Liver (tissue), 9 donors: Measurements from ENCODE around the gene TENT4A. TPM values are rescaled to one million over a fixed set of nuclear protein-coding genes. Genes with fewer than 3 reads are reported as not detected.

Source experiments
- DNase-seq: peaks from one replicate; pipeline ENCODE4 v3.0.0-alpha.2; 2017; ENCODE audit warnings: low spot score
- H3K27ac ChIP-seq, 2 donors: one replicate each; pipeline ENCODE4 v1.7.0; 2013; ENCODE audit warnings: inconsistent platforms in 2 of 2, low read length in 2 of 2, control low read depth in 1 of 2, low read depth in 1 of 2, mild to moderate bottlenecking in 1 of 2
- H3K27me3 ChIP-seq, 4 donors: one replicate each; pipeline versions ENCODE4 v1.6.1 to v1.7.0; 2013; ENCODE audit warnings: low read length in 3 of 4, inconsistent platforms in 1 of 4, mild to moderate bottlenecking in 1 of 4, moderate library complexity in 1 of 4; ENCODE audit not compliant: control insufficient read depth in 4 of 4, insufficient read depth in 4 of 4
- H3K36me3 ChIP-seq, 4 donors: one replicate each; pipeline versions ENCODE4 v1.6.1 to v1.7.0; 2013; ENCODE audit warnings: low read length in 3 of 4, mild to moderate bottlenecking in 3 of 4, low read depth in 1 of 4, moderate library complexity in 1 of 4; ENCODE audit not compliant: control insufficient read depth in 4 of 4, insufficient read depth in 3 of 4
- H3K4me1 ChIP-seq, 4 donors: one replicate each; pipeline versions ENCODE4 v1.6.1 to v1.7.0; 2013; ENCODE audit warnings: low read length in 3 of 4, mild to moderate bottlenecking in 3 of 4, moderate library complexity in 1 of 4; ENCODE audit not compliant: control insufficient read depth in 4 of 4, insufficient read depth in 4 of 4
- H3K4me3 ChIP-seq, 3 donors: one replicate each; pipeline versions ENCODE4 v1.6.1 to v1.7.0; 2013; ENCODE audit warnings: low read length in 3 of 3, control low read depth in 1 of 3, low read depth in 1 of 3, mild to moderate bottlenecking in 1 of 3
- H3K9ac ChIP-seq, 2 donors: one replicate each; pipeline ENCODE4 v1.7.0; 2013; ENCODE audit warnings: low read length in 2 of 2, mild to moderate bottlenecking in 2 of 2, moderate library complexity in 2 of 2, control low read depth in 1 of 2, low read depth in 1 of 2
- H3K9me3 ChIP-seq, 4 donors: one replicate each; pipeline versions ENCODE4 v1.6.1 to v1.7.0; 2013; ENCODE audit warnings: low read length in 3 of 4; ENCODE audit not compliant: control insufficient read depth in 4 of 4
- ATF3 ChIP-seq: IDR thresholded peaks from 2 replicates; pipeline ENCODE4 v1.6.1; 2016; ENCODE audit warnings: antibody characterized with exemption
- CTCF ChIP-seq: fragments of 150-350 bp; IDR thresholded peaks from 2 replicates; pipeline ENCODE4 v1.5.1; 2017; ENCODE audit warnings: improper control_type of control experiment, low read depth, low read length; ENCODE audit not compliant: missing input control
- EGR1 ChIP-seq, 2 donors: IDR thresholded peaks; 2 replicates each; pipeline ENCODE4 v1.6.1; 2016 to 2018; ENCODE audit warnings: antibody characterized with exemption in 2 of 2, low read depth in 2 of 2
- FOXA1 ChIP-seq: IDR thresholded peaks from 2 replicates; pipeline ENCODE4 v1.6.1; 2016; ENCODE audit warnings: antibody characterized with exemption
- FOXA2 ChIP-seq: IDR thresholded peaks from 2 replicates; pipeline ENCODE4 v1.6.1; 2016; ENCODE audit warnings: antibody characterized with exemption
- GABPA ChIP-seq, 2 donors: IDR thresholded peaks in 1 of 2; conservative IDR thresholded peaks in 1 of 2; 2 replicates each; pipeline ENCODE4 v1.6.1; 2016; ENCODE audit warnings: antibody characterized with exemption in 2 of 2, mild to moderate bottlenecking in 1 of 2, moderate library complexity in 1 of 2
- HNF4A ChIP-seq, 2 donors: conservative IDR thresholded peaks; 2 replicates each; pipeline ENCODE4 v1.6.1; 2016; ENCODE audit warnings: antibody characterized with exemption in 2 of 2, mild to moderate bottlenecking in 2 of 2
- HNF4G ChIP-seq: IDR thresholded peaks from 2 replicates; pipeline ENCODE4 v1.6.1; 2016; ENCODE audit warnings: antibody characterized with exemption
- JUND ChIP-seq, 2 donors: IDR thresholded peaks; 2 replicates each; pipeline ENCODE4 v1.6.1; 2016; ENCODE audit warnings: antibody characterized with exemption in 2 of 2
- MAX ChIP-seq: IDR thresholded peaks from 2 replicates; pipeline ENCODE4 v1.6.1; 2016; ENCODE audit warnings: antibody characterized with exemption
- NR2F2 ChIP-seq: IDR thresholded peaks from 2 replicates; pipeline ENCODE4 v1.6.1; 2016; ENCODE audit warnings: antibody characterized with exemption
- RAD21 ChIP-seq, 2 donors: IDR thresholded peaks; 2 replicates each; pipeline ENCODE4 v1.6.1; 2016; ENCODE audit warnings: antibody characterized with exemption in 2 of 2, mild to moderate bottlenecking in 2 of 2
- REST ChIP-seq: IDR thresholded peaks from 2 replicates; pipeline ENCODE4 v1.6.1; 2016; ENCODE audit warnings: antibody characterized with exemption, mild to moderate bottlenecking
- RXRA ChIP-seq, 2 donors: IDR thresholded peaks; 2 replicates each; pipeline ENCODE4 v1.6.1; 2017 to 2018; ENCODE audit warnings: antibody characterized with exemption in 2 of 2, mild to moderate bottlenecking in 1 of 2
- SP1 ChIP-seq: IDR thresholded peaks from 2 replicates; pipeline ENCODE4 v1.6.1; 2018; ENCODE audit warnings: antibody characterized with exemption, mild to moderate bottlenecking
- TAF1 ChIP-seq: conservative IDR thresholded peaks from 2 replicates; pipeline ENCODE4 v1.6.1; 2016; ENCODE audit warnings: antibody characterized with exemption, mild to moderate bottlenecking
- YY1 ChIP-seq: IDR thresholded peaks from 2 replicates; pipeline ENCODE4 v1.6.1; 2016; ENCODE audit warnings: antibody characterized with exemption, mild to moderate bottlenecking
- ZBTB33 ChIP-seq: IDR thresholded peaks from 2 replicates; pipeline ENCODE4 v1.6.1; 2016; ENCODE audit warnings: antibody characterized with exemption
- WGBS: extraction: QIAGEN DNeasy Blood & Tissue Kit; methylation state at CpG from one replicate; pipeline ENCODE4 v1.1.7; 2013; 5-methylcytosine and 5-hydroxymethylcytosine counted together
- polyA plus RNA-seq, 2 donors: library from polyadenylated mRNA; stranded (reverse) in 1 of 2; unstranded in 1 of 2; fragments of 200-250 nt in 1 of 2; fragments of >200 nt in 1 of 2; fragmentation: Nextera tagmentation in 1 of 2; extraction: Ambion mirVana in 1 of 2; gene quantifications; one replicate each; pipeline versions ENCODE4 v1.2.1 to v1.2.3, GENCODE V29; 2013 to 2015
- total RNA-seq, 2 donors: library from RNA; depleted of rRNA; stranded (reverse); fragments of >200 nt; gene quantifications; one replicate each; pipeline ENCODE4 v1.2.3, GENCODE V29; 2014
- donor health status: healthy.
- donor health status: healthy.
- donor health status: healthy.
- donor health status: healthy.
- donor health status: healthy.

The TENT4A gene
- total and polyA plus RNA-seq, 4 donors: 3.9 to 15.1 (median 8.1) TPM

- Histone ChIP-seq H3K36me3 (peaks cover 0 to 2% (median 0%) of the 10 kb centered on the region in 4 donors), H3K9ac (no peak overlapping the region), H3K4me1 (peaks cover 17 to 57% (median 39%) of the 10 kb centered on the region in 4 donors), H3K4me3 (no peak overlapping the region), H3K27me3 (no peaks in the 10 kb centered on the region), H3K9me3 (no peaks in the 10 kb centered on the region), H3K27ac (peak overlapping the region; percentile 25 to 49)
- peak; percentile 49 for DNase-seq
- TF ChIP-seq EGR1 (IDR thresholded peaks at IDR 0.05; ENCODE audit: low read depth in 2 of 2) (no peak), REST (no peak), HNF4A (conservative IDR thresholded peaks at IDR 0.05) (peak in 1 of 2 donors; percentile 39), HNF4G (no peak), ZBTB33 (no peak)
- WGBS: 73% methylated on average over 4 of the region's 4 CpGs
Observed at GRCh38 chr5:6721442-6721841, 8.2 kb downstream of the TENT4A start.

GRCh38 chr5:6722015-6722414 lies 8.8 kb downstream of the TENT4A start:
- peak overlapping the region; percentile 25 to 49 for H3K27ac ChIP-seq
- H3K36me3 ChIP-seq: peaks cover 0 to 2% (median 0%) of the 10 kb centered on the region in 4 donors
- H3K4me3 ChIP-seq: no peak overlapping the region
- no peak for TF ChIP-seq RAD21 (IDR thresholded peaks at IDR 0.05)
- peak in 1 of 2 donors; percentile 12 for TF ChIP-seq GABPA (IDR thresholded peaks at IDR 0.05 in 1 of 2, conservative IDR thresholded peaks at IDR 0.05 in 1 of 2)
- TF ChIP-seq EGR1 (IDR thresholded peaks at IDR 0.05; ENCODE audit: low read depth in 2 of 2): no peak
- DNase-seq: no peak
- H3K27me3 ChIP-seq: no peaks in the 10 kb centered on the region
- H3K4me1 ChIP-seq: peaks cover 15 to 57% (median 33%) of the 10 kb centered on the region in 4 donors
- no peak overlapping the region for H3K9ac ChIP-seq
- H3K9me3 ChIP-seq: no peaks in the 10 kb centered on the region
- 60% methylated on average over 6 of the region's 6 CpGs for WGBS

GRCh38 chr5:6723122-6723815 lies 10.0 kb downstream of the TENT4A start:
- peaks cover 13 to 47% (median 28%) of the 10 kb centered on the region in 4 donors for H3K4me1 ChIP-seq
- no peak overlapping the region for H3K27ac ChIP-seq
- H3K9me3 ChIP-seq: no peaks in the 10 kb centered on the region
- TF ChIP-seq HNF4G (no peak), EGR1 (IDR thresholded peaks at IDR 0.05; ENCODE audit: low read depth in 2 of 2) (no peak), FOXA1 (no peak), JUND (IDR thresholded peaks at IDR 0.05) (no peak), GABPA (IDR thresholded peaks at IDR 0.05 in 1 of 2, conservative IDR thresholded peaks at IDR 0.05 in 1 of 2) (no peak), CTCF (no peak), RAD21 (IDR thresholded peaks at IDR 0.05) (no peak), ATF3 (no peak), RXRA (IDR thresholded peaks at IDR 0.05) (no peak), FOXA2 (no peak), YY1 (no peak), SP1 (no peak), TAF1 (no peak), NR2F2 (no peak), MAX (no peak)
- WGBS: 70% methylated on average over 14 of the region's 14 CpGs
- H3K36me3 ChIP-seq: peaks cover 0 to 2% (median 0%) of the 10 kb centered on the region in 4 donors
- H3K4me3 ChIP-seq: no peak overlapping the region
- no peak overlapping the region for H3K9ac ChIP-seq
- no peak for DNase-seq
- H3K27me3 ChIP-seq: no peaks in the 10 kb centered on the region
